NT2/D1 (cell line): Measurements from ENCODE around the gene MANF.
"Not testable (repeated sequence)": the region's sequence is repeated elsewhere in the genome, so short reads cannot be mapped to it uniquely, and the experiment has no call there.

ENCODE experiments used
- DNase-seq: peaks from one replicate; pipeline ENCODE4 v3.0.0-alpha.2; 2011; ENCODE audit warnings: low read depth, low spot score
- H3K27me3 ChIP-seq: 2 replicates; pipeline ENCODE4 v1.6.0; 2011; ENCODE audit warnings: mild to moderate bottlenecking; ENCODE audit not compliant: insufficient read length, insufficient read depth
- H3K36me3 ChIP-seq: 2 replicates; pipeline ENCODE4 v1.6.1; 2011; ENCODE audit warnings: mild to moderate bottlenecking, low read length, mixed read lengths; ENCODE audit not compliant: insufficient read depth, insufficient read length
- H3K4me1 ChIP-seq: 2 replicates; pipeline ENCODE4 v1.5.1; 2011; ENCODE audit not compliant: insufficient read depth, insufficient read length
- H3K4me3 ChIP-seq: 2 replicates; pipeline ENCODE4 v1.5.1; 2011; ENCODE audit warnings: low read depth; ENCODE audit not compliant: insufficient read length
- H3K9ac ChIP-seq: 2 replicates; pipeline ENCODE4 v1.6.0; 2011; ENCODE audit warnings: low read depth; ENCODE audit not compliant: insufficient read length
- H3K9me3 ChIP-seq: 2 replicates; pipeline ENCODE4 v1.5.1; 2011; ENCODE audit warnings: mild to moderate bottlenecking, low read length; ENCODE audit not compliant: insufficient read depth
- SUZ12 ChIP-seq: IDR thresholded peaks from 2 replicates; pipeline ENCODE4 v1.6.1; 2011; ENCODE audit not compliant: insufficient read length, insufficient read depth; ENCODE audit errors: extremely low read depth
- YY1 ChIP-seq: IDR thresholded peaks from 2 replicates; pipeline ENCODE4 v1.6.1; 2011; ENCODE audit not compliant: insufficient read length, insufficient read depth
- ZNF274 ChIP-seq: IDR thresholded peaks from 2 replicates; pipeline ENCODE4 v1.6.1; 2011; ENCODE audit warnings: mild to moderate bottlenecking, low read depth, low read length

MANF gene

DNA sequence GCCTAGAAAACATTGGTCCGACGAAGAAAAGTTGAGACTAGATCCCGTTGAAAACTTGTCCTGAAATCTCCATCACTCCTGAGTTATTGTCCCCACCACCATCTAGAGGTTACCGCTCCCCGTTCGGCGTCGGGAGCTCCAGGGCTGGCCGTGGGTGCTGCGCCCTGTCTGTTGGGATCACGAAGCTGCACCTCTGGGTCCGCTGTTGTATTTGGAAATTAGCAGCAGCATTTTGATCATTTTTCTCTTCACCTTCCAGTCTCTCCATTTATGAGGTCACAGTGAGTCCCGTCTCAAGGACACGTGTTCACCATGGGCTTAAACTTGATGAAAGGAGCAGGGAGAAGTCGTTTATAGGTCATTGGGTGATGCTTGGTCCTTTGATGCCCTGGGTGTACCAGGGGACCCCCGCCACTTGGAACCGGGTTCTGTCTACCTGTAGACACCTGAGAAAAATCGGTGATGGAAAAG is 565 bp downstream of the MANF start:
- peak overlapping the region; percentile 89 for H3K9ac ChIP-seq
- H3K4me1 ChIP-seq: peaks cover 5% of the 10 kb centered on the region
- TF ChIP-seq SUZ12 (no peak), YY1 (no peak), ZNF274 (no peak)
- DNase-seq: no peak
- peaks cover 51% of the 10 kb centered on the region for H3K36me3 ChIP-seq
- peaks cover 30% of the 10 kb centered on the region; the same call in 1 of the 2 replicates for H3K9me3 ChIP-seq
- H3K4me3 ChIP-seq: peak overlapping the region; percentile 90
- no peaks in the 10 kb centered on the region for H3K27me3 ChIP-seq

DNA sequence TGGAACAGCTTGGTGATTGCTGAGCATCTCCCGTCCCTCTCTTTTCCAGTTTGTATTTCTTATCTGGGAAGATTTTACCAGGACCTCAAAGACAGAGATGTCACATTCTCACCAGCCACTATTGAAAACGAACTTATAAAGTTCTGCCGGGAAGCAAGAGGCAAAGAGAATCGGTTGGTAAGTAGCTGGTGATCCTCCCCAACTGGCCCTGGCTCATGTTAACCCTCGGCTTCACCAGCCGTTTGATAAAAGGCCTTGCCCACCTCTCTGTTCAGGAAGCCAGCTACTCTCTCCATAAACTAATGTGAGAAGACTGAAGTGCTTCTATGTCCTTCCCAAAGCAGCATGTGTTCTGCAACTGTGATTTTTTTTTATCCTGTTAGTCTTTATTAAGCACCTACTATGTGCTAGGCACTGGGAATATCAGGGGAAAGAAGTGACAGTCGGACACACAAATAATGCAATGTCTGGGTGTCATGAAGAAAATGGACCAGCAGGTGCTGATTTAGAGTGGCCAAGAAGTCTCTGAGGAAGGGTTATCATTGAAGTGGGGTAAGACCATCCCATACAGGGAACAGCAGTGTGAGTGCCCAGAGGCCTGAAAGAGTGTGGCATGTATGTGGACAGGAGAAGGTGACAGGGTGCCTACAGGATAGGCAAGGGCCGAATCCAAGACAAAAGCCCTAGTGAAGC is 1.2 kb downstream of the MANF start:
- peak overlapping the region; percentile 89 for H3K9ac ChIP-seq
- peaks cover 51% of the 10 kb centered on the region for H3K36me3 ChIP-seq
- no peak for TF ChIP-seq YY1
- no peak for TF ChIP-seq ZNF274
- TF ChIP-seq SUZ12: no peak
- H3K27me3 ChIP-seq: no peaks in the 10 kb centered on the region
- peaks cover 30% of the 10 kb centered on the region; the same call in 1 of the 2 replicates for H3K9me3 ChIP-seq
- DNase-seq: no peak
- H3K4me3 ChIP-seq: peak overlapping the region; percentile 90
- peaks cover 7% of the 10 kb centered on the region for H3K4me1 ChIP-seq

DNA sequence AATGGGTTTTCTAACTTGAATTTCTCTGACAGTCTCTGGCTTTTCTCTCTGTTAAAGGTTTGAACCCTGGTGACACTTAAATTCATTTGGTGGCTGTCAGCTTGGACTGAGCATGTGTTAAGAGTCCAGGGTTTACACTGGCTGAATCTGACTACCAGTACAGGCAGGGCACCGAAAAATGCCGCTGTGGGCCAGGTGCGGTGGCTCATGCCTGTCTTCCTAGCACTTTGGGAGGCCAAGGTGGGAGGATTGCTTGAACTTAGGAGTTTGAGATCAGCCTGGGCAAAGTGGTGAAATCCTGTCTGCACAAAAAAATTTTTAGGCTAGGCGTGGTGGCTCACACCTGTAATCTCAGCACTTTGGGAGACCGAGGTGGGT is 1.8 kb downstream of the MANF start:
- no peaks in the 10 kb centered on the region for H3K27me3 ChIP-seq
- H3K4me1 ChIP-seq: peaks cover 7% of the 10 kb centered on the region
- peak overlapping the region; percentile 90 for H3K4me3 ChIP-seq
- H3K9me3 ChIP-seq: peaks cover 31% of the 10 kb centered on the region; the same call in 1 of the 2 replicates
- peaks cover 54% of the 10 kb centered on the region for H3K36me3 ChIP-seq
- TF ChIP-seq SUZ12 (no peak), ZNF274 (no peak), YY1 (no peak)
- DNase-seq: no peak
- no peak overlapping the region for H3K9ac ChIP-seq

DNA sequence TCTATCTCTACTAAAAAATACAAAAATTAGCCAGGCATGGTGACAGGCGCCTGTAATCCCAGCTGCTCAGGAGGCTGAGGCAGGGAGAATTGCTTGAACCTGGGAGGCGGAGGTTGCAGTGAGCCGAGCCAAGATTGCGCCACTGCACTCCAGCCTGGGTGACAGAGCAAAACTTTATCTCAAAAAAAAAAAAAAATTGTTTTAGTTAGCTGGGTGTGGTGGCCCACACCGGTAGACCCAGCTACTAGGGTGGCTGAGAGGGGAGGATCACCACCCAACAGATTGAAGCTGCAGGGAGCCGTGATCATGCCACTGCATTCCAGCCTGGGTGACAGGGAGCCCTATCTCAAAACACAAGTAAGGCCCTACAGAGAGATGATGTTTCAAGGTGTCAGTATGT is 2.2 kb downstream of the MANF start:
- H3K4me1 ChIP-seq, DNase-seq, H3K27me3 ChIP-seq, H3K4me3 ChIP-seq, H3K9ac ChIP-seq: not testable (repeated sequence)
- H3K9me3 ChIP-seq: peaks cover 36% of the 10 kb centered on the region
- H3K36me3 ChIP-seq: peaks cover 58% of the 10 kb centered on the region

DNA sequence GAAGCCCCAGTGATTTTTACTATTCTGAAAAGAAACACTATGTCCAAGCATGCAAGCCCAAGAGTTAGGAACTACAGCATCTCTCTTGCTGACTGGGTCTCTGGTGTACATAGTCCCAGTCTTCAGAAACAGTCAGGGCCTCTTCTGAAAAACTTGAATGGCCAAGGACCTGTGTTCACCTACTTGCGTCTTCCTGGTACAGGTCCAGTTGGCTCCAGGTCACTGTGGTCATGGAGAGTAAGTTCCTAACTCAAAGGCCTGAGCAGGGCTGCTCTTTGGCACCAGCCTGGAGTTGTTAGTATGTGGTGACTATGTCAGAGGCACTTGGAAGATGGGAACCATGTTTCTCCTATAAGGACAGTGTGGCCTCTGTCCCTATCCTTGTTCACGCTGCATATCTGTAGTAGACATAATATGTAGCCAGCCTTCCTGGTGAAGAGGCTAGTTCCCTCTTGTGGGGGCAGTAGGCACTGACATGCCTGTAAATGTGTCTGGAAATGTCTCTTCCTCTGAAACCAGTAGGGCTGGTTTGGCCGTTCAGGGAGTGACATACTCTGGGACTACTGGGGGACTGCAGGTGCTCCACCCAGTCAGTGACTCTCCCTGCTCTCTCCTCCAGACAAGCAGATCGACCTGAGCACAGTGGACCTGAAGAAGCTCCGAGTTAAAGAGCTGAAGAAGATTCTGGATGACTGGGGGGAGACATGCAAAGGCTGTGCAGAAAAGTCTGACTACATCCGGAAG is 3.4 kb downstream of the MANF start:
- no peak overlapping the region for H3K9ac ChIP-seq
- H3K4me3 ChIP-seq: no peak overlapping the region
- H3K27me3 ChIP-seq: no peaks in the 10 kb centered on the region
- TF ChIP-seq YY1: no peak
- TF ChIP-seq ZNF274: no peak
- no peak for TF ChIP-seq SUZ12
- H3K36me3 ChIP-seq: peaks cover 70% of the 10 kb centered on the region
- peaks cover 9% of the 10 kb centered on the region for H3K4me1 ChIP-seq
- H3K9me3 ChIP-seq: peaks cover 48% of the 10 kb centered on the region
- DNase-seq: no peak

DNA sequence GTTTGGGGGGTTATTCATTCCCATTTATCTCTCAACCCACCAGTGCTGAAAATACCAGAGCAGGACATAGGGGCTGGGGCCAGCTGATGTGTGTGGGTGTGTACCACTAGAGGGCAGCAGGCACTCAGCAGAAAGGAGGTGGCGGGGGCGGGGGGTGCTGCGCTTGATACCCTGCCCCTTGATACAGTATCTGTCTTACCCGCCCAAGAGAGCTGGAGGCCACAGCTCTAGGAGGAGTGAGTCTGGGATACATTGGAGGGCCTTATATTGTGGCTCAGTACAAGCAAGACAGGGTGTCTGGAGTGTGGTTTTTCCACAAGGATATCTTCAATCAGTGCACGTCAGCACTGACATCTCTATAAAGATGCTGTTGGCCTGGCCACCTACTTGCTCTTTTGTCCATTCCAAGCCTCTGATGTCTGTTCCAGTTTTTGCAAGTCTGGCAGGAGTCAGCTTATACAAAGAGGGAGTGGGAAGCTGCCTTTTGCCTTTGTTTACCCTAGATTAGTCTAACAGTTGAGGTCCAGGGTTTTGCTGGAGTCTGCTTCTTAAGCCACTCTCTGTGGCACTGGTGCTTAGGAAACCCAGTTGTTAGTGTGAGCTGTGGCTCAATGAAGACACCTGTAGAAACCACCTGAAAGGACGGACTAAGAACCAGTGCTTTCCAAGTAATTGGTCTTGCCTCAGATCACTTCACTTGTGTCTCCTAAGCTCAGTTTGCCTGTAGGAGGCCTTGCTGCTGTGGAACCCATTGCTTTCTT is 4.5 kb downstream of the MANF start:
- no peak for DNase-seq
- Histone ChIP-seq H3K4me1 (peaks cover 9% of the 10 kb centered on the region), H3K36me3 (peaks cover 81% of the 10 kb centered on the region), H3K9me3 (peaks cover 59% of the 10 kb centered on the region), H3K27me3 (no peaks in the 10 kb centered on the region), H3K9ac (no peak overlapping the region), H3K4me3 (no peak overlapping the region)
- TF ChIP-seq ZNF274 (no peak), SUZ12 (no peak), YY1 (no peak)
